HG03571 (cell line): ENCODE measurements around the gene METTL1.

ENCODE experiments used
- ATAC-seq: cut with Tn5 transposase; IDR thresholded peaks from one replicate; pipeline ENCODE4 v1.9.1; 2021; ENCODE audit not compliant: unreplicated experiment

METTL1 gene

GRCh38 chr12:57754411-57755193 lies 17.3 kb downstream of the METTL1 start, which contains the start of gene MARCHF9:
Gene MARCHF9, plus strand, starts transcription at chr12:57755103. Its CDS starts 426 bp downstream, at chr12:57755529.
- peak; percentile 29 for ATAC-seq

GRCh38 chr12:57753756-57754337 lies 18.1 kb downstream of the METTL1 start:
- ATAC-seq = no peak

GRCh38 chr12:57752668-57753000 lies 19.3 kb downstream of the METTL1 start:
- ATAC-seq = no peak

DNA sequence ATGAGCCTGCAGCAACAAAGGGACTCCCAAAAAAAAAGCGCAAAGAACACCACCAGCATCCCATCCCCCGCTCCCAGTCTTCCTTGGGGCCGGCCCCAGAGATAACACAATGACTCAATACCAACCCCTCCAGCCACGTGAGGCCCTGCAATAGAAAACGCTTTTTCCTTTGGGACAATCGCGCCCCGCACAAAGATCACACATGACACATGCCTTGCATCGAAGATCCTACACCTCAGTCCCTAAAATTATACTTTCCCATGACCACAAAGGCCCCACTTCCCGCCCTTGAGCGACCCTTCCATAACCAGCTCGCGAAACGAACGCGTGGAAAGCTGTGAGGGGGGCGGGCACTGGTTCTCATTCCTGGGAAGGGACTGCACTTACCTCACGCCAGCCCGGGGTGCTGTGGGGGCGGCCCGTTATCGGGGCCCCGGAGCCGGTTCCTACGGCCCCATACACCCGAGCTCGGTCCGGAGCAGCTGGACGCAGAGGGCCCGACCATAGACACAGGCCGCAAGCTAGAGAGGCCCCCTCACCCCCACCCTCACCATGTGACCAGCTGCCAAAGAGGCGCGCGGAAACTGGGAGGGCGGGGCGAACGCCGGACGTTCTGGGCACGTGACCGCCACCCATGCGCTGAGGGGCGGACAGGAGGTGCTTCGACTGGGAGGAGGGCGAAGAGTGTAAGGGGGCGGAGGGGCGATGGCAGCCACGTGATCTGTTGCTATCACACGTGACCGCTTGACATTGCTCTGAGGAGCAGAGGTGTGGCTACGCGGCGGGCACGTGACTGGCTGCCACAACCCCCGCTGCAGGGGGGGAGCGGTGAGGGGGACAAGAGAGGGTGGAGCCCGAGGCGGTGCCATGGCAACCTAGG lies 19.9 kb downstream of the METTL1 start, which contains the start of gene CDK4:
CDK4 (minus strand) TSS at position 523 of the 880 bp plus-strand sequence. CDS start 593 bp downstream, outside the sequence.
- peak; percentile 65 for ATAC-seq

DNA sequence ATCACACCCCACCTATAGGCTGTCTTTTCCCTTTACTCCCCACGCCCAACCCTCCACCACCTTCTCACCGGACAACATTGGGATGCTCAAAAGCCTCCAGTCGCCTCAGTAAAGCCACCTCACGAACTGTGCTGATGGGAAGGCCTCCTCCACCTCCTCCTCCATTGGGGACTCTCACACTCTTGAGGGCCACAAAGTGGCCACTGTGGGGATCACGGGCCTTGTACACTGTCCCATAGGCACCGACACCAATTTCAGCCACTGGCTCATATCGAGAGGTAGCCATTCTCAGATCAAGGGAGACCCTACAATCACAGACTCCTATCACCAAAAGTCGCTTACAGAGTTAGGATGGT lies 20.5 kb downstream of the METTL1 start:
- ATAC-seq = no peak

DNA sequence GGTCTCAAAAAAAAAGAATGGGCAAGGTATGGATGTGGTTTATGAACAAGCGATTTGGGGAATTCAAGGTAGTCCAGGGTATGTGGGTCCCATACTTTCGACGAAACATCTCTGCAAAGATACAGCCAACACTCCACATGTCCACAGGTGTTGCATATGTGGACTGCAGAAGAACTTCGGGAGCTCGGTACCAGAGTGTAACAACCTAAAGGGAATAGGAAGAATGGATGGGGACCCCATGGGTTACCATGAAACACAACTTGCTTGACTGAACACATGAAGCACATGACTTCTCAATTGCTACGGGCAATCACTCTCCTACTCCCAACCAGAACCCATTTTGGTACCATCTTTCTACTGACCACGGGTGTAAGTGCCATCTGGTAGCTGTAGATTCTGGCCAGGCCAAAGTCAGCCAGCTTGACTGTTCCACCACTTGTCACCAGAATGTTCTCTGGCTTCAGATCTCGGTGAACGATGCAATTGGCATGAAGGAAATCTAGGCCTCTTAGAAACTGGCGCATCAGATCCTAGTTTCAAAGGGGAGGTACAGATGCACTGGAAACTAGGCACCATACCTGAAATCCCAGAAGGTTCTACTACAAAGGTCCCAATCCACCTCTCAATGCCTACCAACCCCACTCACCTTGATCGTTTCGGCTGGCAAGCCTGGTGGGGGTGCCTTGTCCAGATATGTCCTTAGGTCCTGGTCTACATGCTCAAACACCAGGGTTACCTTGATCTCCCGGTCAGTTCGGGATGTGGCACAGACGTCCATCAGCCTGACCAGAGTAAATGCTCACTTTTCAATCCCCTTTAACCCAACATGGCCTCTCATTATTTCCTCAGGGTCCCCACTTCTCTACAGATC lies 21.1 kb downstream of the METTL1 start:
- ATAC-seq = no peak

DNA sequence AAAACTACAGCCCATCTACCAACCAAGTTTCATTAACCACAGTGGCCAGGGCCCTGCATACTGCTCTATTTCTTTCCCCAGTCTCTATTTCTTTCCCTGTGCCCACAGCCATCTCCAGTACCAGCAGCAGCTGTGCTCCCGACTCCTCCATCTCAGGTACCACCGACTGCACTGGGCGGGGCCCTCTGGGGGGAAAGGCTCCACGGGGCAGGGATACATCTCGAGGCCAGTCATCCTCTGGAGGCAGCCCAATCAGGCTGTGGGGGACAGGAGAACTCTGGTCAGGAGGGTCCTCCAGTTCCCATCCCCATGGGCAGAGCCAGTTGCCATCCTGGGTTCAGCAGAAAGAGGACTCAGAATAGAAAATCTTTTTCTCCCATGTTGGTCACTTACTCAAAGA lies 22.8 kb downstream of the METTL1 start:
- ATAC-seq = no peak

- ATAC-seq = no peak
These were observed 25.9 kb downstream of the METTL1 start for GRCh38 chr12:57746025-57746424.

- no peak for ATAC-seq
These were observed 26.4 kb downstream of the METTL1 start for GRCh38 chr12:57745485-57745881.

- ATAC-seq = peak; percentile 76
These were observed 27.0 kb downstream of the METTL1 start, which contains the start of gene TSPAN31 for GRCh38 chr12:57744777-57745484. Gene TSPAN31, plus strand, starts transcription at chr12:57745039. Its CDS starts 116 bp downstream, at chr12:57745155.

GRCh38 chr12:57744194-57744776 lies 27.6 kb downstream of the METTL1 start:
- peak; percentile 36 for ATAC-seq

GRCh38 chr12:57743769-57744168 lies 28.1 kb downstream of the METTL1 start:
- ATAC-seq = no peak

DNA sequence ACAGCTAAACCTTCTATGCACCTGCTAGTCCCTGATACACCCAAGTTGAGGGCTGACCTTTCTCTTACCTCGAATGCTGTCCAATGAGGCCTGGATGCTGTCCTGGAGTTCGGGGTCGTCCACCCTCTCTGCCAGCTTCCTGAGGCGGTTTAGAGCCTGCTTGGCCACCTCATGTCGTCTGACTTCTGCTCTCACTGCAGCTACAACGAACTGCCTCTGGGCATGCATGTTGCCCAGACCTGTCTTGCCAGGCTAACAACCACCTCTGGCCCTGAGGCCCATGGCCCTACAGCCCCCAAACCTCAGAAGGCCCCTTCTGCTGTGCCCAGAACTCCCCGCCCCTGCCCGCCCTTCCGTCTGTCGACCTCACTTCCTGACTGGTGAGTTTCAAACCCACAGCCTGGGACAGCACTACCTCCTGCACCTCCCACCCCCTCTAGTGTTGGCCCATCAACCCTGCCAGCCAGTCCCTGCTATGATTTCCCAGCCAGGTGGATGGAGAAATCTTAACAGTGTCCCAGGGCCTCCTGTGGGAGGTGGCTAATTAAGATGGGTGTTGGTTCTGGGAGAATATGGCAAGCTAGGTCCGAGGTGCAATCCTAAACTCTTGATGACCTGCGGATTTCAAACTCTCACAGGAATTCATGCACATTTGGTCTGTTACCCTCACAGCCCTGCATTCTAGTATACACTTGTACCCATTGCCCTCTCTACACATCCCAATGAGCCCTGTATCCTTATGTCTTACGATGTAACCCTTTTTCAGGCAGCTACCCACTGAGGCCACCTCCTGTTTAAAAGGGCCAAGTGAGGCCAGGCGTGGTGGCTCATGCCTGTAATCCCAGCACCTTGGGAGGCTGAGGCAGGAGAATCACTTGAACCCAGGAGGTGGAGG lies 29.8 kb downstream of the METTL1 start:
- ATAC-seq = peak; percentile 48

- no peak for ATAC-seq
These were observed 30.5 kb downstream of the METTL1 start for GRCh38 chr12:57741413-57741789.

DNA sequence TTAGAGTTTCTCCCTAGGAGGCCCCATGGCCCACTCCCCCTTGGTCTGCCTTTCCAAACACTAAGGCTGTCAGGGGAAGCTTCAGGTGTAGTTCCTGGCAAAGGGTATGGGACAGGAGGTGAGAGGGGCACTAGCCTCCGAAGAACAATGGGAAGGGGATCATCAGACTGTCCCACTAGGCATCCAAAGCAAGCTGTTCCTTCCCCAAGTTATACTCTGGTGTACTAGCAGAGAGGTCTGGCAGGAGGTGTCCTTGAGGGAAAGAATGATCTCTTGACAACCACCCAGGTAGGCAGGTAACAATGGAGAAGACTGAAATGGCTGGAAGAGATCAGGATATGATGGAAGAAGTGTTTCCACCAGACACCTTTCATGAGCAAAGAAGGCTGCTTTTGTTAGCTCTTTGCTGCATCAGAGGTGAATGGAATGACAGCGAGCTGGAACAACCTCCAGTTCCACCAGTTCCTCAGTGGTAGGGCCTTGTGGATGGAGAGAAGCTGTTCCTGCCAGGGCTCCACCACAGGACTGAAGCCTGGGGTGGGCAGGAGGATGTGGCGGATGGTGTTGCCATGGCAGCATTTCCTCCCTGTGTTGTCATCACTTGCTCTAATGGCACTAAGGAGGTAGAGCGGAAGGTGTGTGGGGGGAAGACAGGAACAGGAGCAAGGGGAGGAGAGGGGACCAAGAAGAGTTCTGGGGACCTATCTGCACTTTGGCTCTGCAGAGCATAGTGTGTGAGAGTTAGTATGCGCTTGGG lies 31.1 kb downstream of the METTL1 start:
- peak; percentile 46 for ATAC-seq

GRCh38 chr12:57739914-57740538 lies 31.9 kb downstream of the METTL1 start:
- no peak for ATAC-seq

DNA sequence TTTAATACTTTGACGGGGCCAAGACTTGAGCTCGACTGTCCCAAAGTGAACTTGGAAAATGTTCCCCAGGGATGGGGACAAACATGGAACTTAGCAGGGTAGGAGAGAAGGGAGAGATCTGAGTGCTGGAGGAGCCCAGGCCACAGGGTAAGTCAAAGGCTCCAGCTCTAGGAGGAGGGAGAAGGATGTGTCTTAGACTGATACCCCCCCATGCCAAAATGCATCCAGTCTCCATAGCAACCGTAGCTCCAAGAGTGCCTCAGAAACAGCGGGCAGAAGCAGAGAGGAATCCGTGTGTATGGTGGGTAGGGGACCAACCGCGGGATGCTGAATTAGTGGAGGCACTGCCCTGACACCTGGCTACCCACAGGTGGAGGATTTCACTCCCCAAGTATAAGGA lies 32.5 kb downstream of the METTL1 start:
- ATAC-seq = no peak
